GM10266 (cell line): ENCODE measurements around the gene RNF157.
"Not testable (repeated sequence)": the region's sequence is repeated elsewhere in the genome, so short reads cannot be mapped to it uniquely, and the experiment has no call there.

ENCODE experiments used
- DNase-seq: peaks from one replicate; pipeline ENCODE4 v3.0.0; 2012; ENCODE audit errors: extremely low spot score
- TF ChIP-seq, protein P1 (sequence below): IDR thresholded peaks from 2 replicates; pipeline ENCODE4 v1.5.1; 2012; ENCODE audit warnings: mild to moderate bottlenecking, low read depth; ENCODE audit not compliant: control insufficient read depth, insufficient read depth; ENCODE audit errors: missing control alignments

Gene RNF157

DNA sequence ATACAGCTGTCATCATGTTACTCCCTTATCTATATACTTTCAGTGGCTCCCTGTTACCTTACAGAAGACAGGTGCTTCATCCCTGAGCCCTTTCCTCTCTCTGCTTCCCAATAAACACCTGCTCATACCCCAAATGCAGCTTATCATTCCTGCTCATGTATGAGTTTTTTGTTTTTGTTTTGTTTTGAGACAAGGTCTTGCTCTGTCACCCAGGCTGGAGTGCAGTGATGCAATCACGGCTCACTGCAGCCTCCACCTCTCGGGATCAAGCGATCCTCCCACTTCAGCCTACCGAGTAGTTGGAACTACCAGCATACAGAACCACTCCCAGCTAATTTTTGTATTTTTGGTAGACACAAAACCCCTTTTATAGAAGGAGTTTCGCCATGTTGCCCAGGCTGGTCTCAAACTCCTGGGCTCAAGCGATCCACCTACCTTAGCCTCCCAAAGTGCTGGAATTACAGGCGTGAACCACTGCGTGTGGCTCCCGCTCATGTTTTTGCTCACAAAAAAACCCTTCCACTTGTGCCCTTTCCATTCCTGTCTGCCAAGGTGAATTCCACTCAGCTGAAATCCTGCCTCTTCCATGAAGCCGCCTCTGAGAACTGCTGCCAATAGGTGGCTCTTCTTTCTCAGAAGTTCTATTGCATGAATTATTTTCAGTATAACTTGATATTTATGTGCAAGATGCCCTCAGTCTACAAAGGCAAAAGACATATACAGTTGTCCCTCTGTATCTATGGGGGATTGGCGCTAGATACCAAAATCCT, 7.9 kb upstream of the RNF157 start:
- DNase-seq, result no peak
- TF ChIP-seq, protein P1, sequence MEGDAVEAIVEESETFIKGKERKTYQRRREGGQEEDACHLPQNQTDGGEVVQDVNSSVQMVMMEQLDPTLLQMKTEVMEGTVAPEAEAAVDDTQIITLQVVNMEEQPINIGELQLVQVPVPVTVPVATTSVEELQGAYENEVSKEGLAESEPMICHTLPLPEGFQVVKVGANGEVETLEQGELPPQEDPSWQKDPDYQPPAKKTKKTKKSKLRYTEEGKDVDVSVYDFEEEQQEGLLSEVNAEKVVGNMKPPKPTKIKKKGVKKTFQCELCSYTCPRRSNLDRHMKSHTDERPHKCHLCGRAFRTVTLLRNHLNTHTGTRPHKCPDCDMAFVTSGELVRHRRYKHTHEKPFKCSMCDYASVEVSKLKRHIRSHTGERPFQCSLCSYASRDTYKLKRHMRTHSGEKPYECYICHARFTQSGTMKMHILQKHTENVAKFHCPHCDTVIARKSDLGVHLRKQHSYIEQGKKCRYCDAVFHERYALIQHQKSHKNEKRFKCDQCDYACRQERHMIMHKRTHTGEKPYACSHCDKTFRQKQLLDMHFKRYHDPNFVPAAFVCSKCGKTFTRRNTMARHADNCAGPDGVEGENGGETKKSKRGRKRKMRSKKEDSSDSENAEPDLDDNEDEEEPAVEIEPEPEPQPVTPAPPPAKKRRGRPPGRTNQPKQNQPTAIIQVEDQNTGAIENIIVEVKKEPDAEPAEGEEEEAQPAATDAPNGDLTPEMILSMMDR, result no peak

DNA sequence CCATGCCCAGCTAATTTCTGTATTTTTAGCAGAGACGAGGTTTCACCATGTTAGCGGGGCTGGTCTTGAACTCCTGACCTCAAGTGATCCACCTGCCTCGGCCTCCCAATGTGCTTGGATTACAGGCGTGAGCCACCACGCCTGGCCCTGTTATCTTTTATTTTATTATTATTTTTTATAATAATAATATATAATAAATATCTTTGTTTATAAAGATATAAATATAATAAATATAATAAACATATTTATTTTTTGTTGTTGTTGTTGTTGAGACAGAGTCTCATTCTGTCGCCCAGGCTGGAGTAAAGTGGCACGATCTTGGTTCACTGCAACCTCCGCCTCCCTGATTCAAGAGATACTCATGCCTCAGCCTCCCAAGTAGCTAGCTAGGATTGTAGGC, 7.0 kb upstream of the RNF157 start:
- TF ChIP-seq, protein P1, result no peak
- no peak for DNase-seq

DNA sequence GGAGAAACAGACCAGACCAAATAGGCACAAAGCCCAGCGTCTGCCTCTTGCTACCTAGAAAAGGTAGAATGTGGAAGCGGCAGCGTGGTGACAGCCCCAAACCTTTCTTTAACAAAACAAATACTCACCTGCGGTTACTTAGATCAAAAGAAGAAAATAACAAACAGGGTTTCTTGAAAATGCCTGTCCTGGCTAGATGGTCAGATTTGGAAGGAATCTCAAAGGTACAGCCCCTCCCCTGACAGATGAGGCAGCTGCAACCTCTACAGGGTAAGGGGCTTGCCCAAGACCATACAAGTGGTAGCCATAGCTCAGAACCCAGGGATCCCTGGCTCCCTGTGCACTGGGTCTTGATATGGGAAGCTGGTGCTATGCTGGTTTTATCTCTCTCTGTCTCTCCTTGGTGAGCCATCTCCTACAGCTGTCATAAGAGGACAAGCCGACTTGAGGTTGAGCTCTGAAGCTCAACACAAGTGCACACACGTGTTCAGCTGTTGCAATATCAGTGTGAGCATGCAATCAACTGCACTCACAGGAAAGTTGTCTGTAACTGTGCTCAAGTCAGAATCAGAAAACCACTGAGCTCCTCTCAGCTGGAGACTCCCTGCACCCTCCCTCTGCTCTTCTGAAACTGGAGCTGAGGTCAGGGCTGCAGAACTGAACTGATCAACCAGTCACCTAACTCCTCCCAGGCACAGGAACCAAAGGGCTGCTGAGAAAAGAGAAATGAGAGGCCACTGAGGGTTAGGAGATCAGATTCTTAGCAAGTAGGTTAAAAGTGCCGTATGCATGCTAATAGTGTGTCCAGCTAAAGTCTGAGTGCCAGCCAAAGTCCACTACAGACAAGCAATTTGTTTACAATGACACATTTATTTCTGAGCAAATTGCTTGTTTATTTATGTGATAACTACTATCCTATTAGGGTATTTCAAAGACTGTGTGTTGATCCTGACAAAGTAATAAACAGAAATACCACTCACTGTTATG, 6.1 kb upstream of the RNF157 start:
- TF ChIP-seq, protein P1, result no peak
- DNase-seq, result peak; percentile 89

DNA sequence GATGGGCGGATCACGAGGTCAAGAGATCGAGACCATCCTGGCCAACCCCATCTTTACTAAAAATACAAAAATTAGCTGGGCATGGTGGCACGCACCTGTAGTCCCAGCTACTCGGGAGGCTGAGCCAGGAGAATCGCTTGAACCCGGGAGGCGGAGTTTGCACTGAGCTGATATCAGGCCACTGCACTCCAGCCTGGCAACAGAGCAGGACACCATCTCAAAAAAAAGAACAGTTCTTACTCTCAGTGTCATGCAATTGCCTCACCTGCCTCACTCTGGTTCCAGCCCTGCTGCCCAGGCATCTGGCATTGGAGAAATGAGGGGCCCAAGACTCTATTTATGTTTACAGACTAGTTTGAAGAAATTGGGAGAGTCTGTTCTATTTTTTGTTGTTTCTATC, 4.4 kb upstream of the RNF157 start:
- DNase-seq, result not testable (repeated sequence)

DNA sequence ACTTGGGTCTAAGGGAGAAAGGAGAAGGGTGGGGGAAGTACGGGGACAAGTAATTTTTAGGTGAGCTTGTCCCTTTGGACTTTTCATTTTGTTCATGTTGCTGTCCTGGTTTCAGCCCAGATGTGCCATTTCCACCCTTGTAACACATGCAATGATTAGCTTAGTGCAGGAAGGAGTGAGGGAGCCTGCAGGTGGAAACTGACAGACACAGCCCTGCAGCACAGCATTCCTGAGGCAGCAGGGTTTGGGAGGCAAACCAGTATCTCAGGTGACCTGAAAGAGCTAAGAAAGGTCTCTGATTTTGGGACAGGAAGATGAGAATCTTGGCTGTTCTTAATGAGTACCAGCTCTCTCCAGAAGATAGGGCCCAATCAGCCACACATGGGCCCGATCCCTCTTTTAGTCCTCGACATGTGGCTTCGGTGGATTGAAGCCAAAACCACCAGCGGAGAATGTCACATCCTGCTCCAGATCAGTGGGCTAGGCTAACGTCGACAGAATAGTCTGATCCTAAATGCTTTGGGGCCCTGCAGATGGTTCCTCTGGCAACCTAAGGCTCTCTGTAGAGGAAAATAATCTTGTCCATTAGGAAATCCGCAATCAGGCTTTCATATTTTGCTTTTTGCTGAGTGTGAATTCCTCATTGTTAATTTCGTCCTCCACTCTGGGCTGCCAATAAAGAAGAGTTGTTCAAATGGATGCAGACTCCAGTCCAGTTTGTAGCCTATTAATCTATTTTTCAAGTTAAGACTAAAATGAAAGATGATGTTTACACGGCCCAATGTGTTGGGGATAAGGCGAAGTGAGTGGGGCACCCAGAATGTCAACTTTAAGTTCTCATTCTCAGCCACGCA, 3.8 kb upstream of the RNF157 start:
- DNase-seq, result no peak
- TF ChIP-seq, protein P1, result no peak

- TF ChIP-seq, protein P1, result no peak
- DNase-seq, result no peak
Observed at GRCh38 chr17:76241691-76242255, 1.5 kb upstream of the RNF157 start.

GRCh38 chr17:76241204-76241538, 878 bp upstream of the RNF157 start:
- no peak for DNase-seq
- TF ChIP-seq, protein P1, result no peak
